Stimulated activated CD4-positive, alpha-beta T cell treated with anti-CD3 and anti-CD28 coated beads, Interleukin-12 subunit alpha, Interleukin-12 subunit beta, amount 100 ng/mL, for 24 hours (primary cell): Measurements from ENCODE around the gene SLC16A12.
"Not testable (repeated sequence)": the region's sequence is repeated elsewhere in the genome, so short reads cannot be mapped to it uniquely, and the experiment has no call there.

Experiments used
- DNase-seq, 2 experiments: peaks; one replicate each; pipeline ENCODE4 v3.0.0-alpha.2; 2020; ENCODE audit warnings: low read depth in 2 of 2

Gene SLC16A12

GRCh38 chr10:89391226-89391576, 144.2 kb downstream of the SLC16A12 start:
- not testable (repeated sequence) for DNase-seq

GRCh38 chr10:89390476-89391225, 144.7 kb downstream of the SLC16A12 start:
- DNase-seq, result no peak

GRCh38 chr10:89389254-89389653, 146.1 kb downstream of the SLC16A12 start:
- DNase-seq, result no peak

GRCh38 chr10:89388806-89389205, 146.6 kb downstream of the SLC16A12 start:
- DNase-seq, result no peak

DNA sequence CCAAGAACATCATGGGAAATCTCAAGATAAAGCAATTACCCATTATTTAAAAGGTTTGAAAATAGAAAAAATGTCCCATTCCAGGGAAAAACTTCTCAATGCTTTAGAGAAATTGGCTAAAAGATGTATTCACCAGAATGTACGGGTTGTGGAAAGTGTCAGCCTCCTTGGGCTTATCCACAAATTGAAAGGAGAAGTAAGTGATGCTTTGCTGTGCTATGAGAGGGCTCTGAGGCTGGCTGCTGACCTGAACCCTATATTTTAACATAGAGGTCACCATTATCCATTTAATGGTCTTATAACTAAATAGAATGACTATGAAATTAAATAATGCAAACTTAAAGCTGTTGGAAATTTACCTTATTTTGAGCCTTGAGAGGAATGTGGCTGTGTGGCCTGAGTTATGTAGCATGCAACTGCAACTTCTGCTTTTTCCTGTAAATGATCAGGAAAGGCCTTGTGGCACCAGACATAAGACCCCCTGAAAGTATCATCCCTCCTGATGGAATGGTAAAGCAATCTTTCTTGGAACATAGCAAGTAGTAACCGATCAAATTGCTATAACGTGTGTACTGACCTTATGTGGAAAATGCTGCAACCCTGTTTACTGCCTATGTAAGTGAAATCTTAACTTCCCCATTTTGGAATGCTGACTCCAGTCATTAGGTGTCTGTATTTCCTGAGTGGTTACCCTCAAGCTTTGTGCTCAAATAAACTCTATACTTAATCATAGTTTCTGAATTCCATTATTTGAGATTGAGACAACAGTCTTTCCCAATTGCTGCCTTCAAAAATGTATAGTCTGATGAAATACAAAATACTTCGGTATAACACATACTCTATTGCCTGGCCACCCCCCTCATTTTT, 150.7 kb downstream of the SLC16A12 start:
- DNase-seq, result no peak

DNA sequence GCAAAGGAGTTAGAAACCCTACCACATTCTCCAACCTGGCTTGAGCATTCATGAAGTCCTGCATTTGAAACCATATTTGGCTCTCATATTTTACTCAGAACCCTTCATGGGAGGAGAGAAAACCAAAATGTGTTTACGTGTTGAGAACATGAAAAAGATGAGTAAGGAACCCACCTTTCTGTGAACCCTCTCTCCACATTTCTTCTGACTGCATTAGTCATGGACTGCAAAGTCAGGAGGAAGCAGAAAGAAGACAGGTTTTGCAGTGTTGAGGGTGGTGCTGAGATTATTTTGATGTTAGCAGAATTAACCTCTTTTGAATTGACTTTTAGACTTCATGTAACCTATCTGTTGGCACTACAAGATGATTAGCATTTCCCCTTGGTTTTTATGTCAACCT, 152.6 kb downstream of the SLC16A12 start:
- DNase-seq, result no peak
